Natural killer cell treated with Interleukin-12 subunit alpha and Interleukin-12 subunit beta and Interleukin-15 and Interleukin-18, amount 100 ng/mL, for 72 hours (primary cell): ENCODE measurements around the gene SLC15A5. TPM values are rescaled to one million over a fixed set of nuclear protein-coding genes. Genes with fewer than 3 reads are reported as not detected.

Experiments used
- ATAC-seq, 2 donors: fragments of 150-1000 bp; cut with Tn5 transposase in 1 of 2; sonication (Bioruptor Pico), chemical (Tn5 transposase) in 1 of 2; 2 replicates each; pipeline ENCODE4 v1.10.0; 2021
- DNase-seq: peaks from one replicate; pipeline ENCODE4 v3.0.0; 2022; ENCODE audit warnings: low spot score
- H3K27ac Mint-ChIP-seq, 2 donors: 1 replicate in 1 of 2; 2 replicates in 1 of 2; pipeline ENCODE4 v1.8.0; 2022; ENCODE audit warnings: mixed read lengths in 2 of 2, mild to moderate bottlenecking in 1 of 2, moderate library complexity in 1 of 2
- H3K27me3 Mint-ChIP-seq, 2 donors: 1 replicate in 1 of 2; 2 replicates in 1 of 2; pipeline ENCODE4 v1.8.0; 2022; ENCODE audit warnings: mixed read lengths in 2 of 2
- H3K36me3 Mint-ChIP-seq: one replicate; pipeline ENCODE4 v1.8.0; 2022; ENCODE audit warnings: mixed read lengths
- H3K4me1 Mint-ChIP-seq, 2 donors: 1 replicate in 1 of 2; 2 replicates in 1 of 2; pipeline ENCODE4 v1.8.0; 2022; ENCODE audit warnings: low read depth in 2 of 2, mixed read lengths in 2 of 2, mild to moderate bottlenecking in 1 of 2
- H3K4me3 Mint-ChIP-seq: one replicate; pipeline ENCODE4 v1.8.0; 2022; ENCODE audit warnings: mixed read lengths
- H3K9me3 Mint-ChIP-seq: 2 replicates; pipeline ENCODE4 v1.8.0; 2022; ENCODE audit warnings: mixed read lengths
- total RNA-seq, 2 donors: library from RNA; stranded (reverse); gene quantifications; one replicate each; pipeline ENCODE4 v1.2.3, GENCODE V29; 2022

SLC15A5 gene
- total RNA-seq, result not detected

DNA sequence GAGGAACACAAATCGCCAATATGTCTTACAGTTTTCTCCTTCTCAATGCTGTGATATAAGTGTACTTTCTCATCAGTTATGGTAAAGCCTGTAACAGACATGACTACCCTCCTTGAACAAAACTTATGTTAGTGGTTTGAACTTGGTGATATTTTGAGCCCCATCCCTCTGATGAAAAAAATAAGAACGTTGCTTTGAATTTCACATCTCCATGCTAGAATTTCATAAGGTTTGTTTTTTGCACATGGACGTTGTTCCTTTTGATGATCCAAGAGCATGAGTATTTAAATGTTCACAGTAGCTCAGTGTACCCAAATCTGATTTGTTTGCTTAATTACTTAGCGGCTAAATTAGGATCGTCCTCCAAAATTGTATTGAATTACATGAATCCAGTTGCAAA, at the start of gene SLC15A5:
SLC15A5 (minus strand) TSS at position 101 of the 400 bp plus-strand sequence; CDS start at position 101, 0 bp downstream.
- no peaks in the 10 kb centered on the region for H3K36me3 Mint-ChIP-seq
- ATAC-seq, result no peak
- no peaks in the 10 kb centered on the region for H3K4me1 Mint-ChIP-seq
- H3K9me3 Mint-ChIP-seq, result peaks cover 11% of the 10 kb centered on the region
- DNase-seq, result no peak
- H3K4me3 Mint-ChIP-seq, result no peak within 1 kb of the TSS
- no peak within 1 kb of the TSS for H3K27ac Mint-ChIP-seq
- H3K27me3 Mint-ChIP-seq, result no peaks in the 10 kb centered on the region

DNA sequence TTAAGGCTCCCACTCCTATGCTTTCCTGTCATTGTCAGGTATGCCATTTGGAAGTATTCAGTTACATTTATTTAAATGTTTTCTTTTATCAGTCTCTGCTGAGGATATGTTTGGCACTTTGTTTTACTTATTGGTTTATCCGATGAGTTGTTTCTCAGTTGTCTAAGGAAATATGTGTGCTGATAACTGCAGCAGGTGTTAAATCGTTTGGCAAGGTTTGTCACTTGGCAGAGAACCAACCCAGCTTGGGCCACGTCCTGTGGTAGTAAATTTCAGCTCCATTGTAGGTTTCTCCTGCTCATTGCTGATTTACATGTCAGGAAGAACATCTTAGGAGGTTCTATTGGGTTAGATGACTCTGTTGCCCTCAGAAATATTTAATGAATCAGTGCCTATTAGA, 47.9 kb upstream of the SLC15A5 start:
- no peak for ATAC-seq
- H3K9me3 Mint-ChIP-seq, result peaks cover 26% of the 10 kb centered on the region
- H3K36me3 Mint-ChIP-seq, result no peaks in the 10 kb centered on the region
- DNase-seq, result no peak
- no peak overlapping the region for H3K4me3 Mint-ChIP-seq
- no peak overlapping the region for H3K27ac Mint-ChIP-seq
- no peaks in the 10 kb centered on the region for H3K4me1 Mint-ChIP-seq
- H3K27me3 Mint-ChIP-seq, result no peaks in the 10 kb centered on the region

- DNase-seq, result no peak
- H3K27me3 Mint-ChIP-seq, result no peaks in the 10 kb centered on the region
Measured at GRCh38 chr12:16324772-16325171, 47.3 kb upstream of the SLC15A5 start.

DNA sequence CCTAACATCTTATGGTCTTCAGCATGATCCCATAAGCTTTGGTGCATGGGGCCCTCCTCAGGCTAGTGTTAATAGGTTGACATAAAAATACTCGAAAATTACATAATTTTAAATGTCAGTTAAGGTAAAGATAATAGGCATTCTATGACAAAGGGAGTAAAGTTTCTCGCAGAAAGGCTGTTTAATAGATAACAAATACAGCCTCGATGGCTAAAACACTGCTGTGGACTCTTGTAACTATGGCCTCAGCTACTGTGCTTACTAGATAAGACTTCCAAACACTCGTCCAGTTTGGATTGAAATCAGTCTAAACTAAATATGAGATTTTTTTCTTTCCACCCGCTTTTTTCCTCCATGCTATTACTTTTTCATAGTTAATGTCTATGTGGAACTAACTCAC, 46.8 kb upstream of the SLC15A5 start:
- no peak for DNase-seq
- H3K27me3 Mint-ChIP-seq, result no peaks in the 10 kb centered on the region
- no peaks in the 10 kb centered on the region for H3K36me3 Mint-ChIP-seq
- no peak overlapping the region for H3K4me3 Mint-ChIP-seq
- H3K4me1 Mint-ChIP-seq, result no peaks in the 10 kb centered on the region
- peaks cover 25% of the 10 kb centered on the region for H3K9me3 Mint-ChIP-seq
- ATAC-seq, result no peak
- no peak overlapping the region for H3K27ac Mint-ChIP-seq

More at GRCh38 chr12:16324772-16325171, 47.3 kb upstream of the SLC15A5 start:
- H3K4me3 Mint-ChIP-seq, result no peak overlapping the region
- H3K4me1 Mint-ChIP-seq, result no peaks in the 10 kb centered on the region
- no peaks in the 10 kb centered on the region for H3K36me3 Mint-ChIP-seq
- ATAC-seq, result no peak
- H3K9me3 Mint-ChIP-seq, result peaks cover 24% of the 10 kb centered on the region
- H3K27ac Mint-ChIP-seq, result no peak overlapping the region

DNA sequence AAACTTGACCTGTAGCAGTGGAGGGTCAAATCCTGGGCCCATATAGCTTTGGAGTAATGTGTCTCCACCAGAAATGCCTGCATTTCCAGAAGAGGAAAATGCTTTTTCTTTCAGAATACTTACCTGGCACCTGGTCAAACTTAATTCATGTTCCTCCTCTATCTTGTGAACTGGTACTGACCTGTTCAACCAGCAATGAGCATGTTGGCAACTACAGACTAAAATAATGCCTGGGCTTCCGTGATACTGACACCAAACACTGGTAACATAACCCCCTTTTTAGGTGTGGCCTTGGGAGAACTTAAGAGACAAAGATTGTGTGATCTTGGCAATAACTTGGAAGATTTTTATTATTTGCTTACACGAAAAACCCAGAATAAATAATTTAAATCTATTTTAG, 46.2 kb upstream of the SLC15A5 start:
- ATAC-seq, result no peak
- no peaks in the 10 kb centered on the region for H3K27me3 Mint-ChIP-seq
- DNase-seq, result no peak
- no peak overlapping the region for H3K27ac Mint-ChIP-seq
- peaks cover 28% of the 10 kb centered on the region for H3K9me3 Mint-ChIP-seq
- no peaks in the 10 kb centered on the region for H3K36me3 Mint-ChIP-seq
- H3K4me3 Mint-ChIP-seq, result no peak overlapping the region
- H3K4me1 Mint-ChIP-seq, result no peaks in the 10 kb centered on the region

DNA sequence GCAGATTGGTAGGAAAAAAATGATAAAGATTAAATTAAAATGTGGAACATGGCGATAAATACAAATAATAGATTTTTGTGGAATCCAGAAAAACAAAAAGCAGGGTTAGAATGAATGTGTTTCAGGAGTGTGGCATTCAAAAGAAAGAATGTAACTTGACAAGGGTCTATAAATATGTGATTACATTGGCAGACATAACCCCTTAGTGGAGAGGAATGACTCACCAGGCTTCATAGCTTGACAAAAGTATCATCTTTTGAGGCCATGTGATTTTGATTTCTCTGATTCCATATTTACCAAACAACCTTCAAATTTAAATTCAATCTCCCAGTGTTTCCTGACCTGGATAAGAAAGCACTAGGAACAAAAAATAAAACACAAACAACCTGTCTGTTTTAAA, 45.5 kb upstream of the SLC15A5 start:
- no peak overlapping the region for H3K4me3 Mint-ChIP-seq
- DNase-seq (no peak), ATAC-seq (no peak)
- H3K4me1 Mint-ChIP-seq, result no peaks in the 10 kb centered on the region
- H3K9me3 Mint-ChIP-seq, result peaks cover 26% of the 10 kb centered on the region
- H3K27me3 Mint-ChIP-seq, result no peaks in the 10 kb centered on the region
- no peak overlapping the region for H3K27ac Mint-ChIP-seq
- H3K36me3 Mint-ChIP-seq, result no peaks in the 10 kb centered on the region

- DNase-seq (no peak), ATAC-seq (no peak)
- Mint-ChIP-seq H3K9me3 (peaks cover 15% of the 10 kb centered on the region), H3K36me3 (no peaks in the 10 kb centered on the region), H3K4me1 (no peaks in the 10 kb centered on the region), H3K27ac (no peak overlapping the region), H3K4me3 (no peak overlapping the region), H3K27me3 (no peaks in the 10 kb centered on the region)
Measured at GRCh38 chr12:16310934-16311333, 33.4 kb upstream of the SLC15A5 start.

DNA sequence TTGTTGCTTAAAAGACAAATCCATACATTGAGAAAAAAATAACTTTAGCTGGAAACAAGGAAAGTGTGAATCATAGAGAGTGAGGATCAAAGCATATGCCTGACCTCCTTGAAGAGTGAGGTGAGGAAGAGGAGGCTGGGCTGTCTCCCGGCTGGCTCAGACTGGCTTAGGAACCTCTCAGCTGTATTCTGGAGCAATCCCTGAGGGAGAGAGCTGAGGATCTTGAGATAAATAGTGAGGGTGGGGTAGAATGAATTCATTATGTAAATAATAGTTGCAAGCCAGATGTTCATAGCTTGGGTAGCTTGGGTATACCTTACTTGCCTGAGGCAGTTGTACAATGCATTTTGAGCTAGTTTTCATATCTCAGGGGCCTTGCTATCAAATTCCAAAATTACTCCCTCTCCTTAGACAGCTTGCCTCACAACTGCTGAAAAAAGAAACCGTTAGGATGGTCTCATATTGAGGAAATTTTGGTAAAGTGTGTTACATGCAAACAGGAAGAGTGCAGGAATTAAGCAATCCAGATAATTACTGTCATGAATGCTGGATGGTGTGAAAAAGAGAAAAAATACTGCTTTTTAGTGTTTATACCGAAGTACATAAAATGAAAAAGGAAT, 30.5 kb upstream of the SLC15A5 start:
- ATAC-seq, result no peak
- H3K27me3 Mint-ChIP-seq, result no peaks in the 10 kb centered on the region
- no peaks in the 10 kb centered on the region for H3K36me3 Mint-ChIP-seq
- no peak overlapping the region for H3K27ac Mint-ChIP-seq
- DNase-seq, result no peak
- no peak overlapping the region for H3K4me3 Mint-ChIP-seq
- H3K4me1 Mint-ChIP-seq, result no peaks in the 10 kb centered on the region
- peaks cover 13% of the 10 kb centered on the region for H3K9me3 Mint-ChIP-seq

GRCh38 chr12:16303939-16304338, 26.5 kb upstream of the SLC15A5 start:
- no peak overlapping the region for H3K4me3 Mint-ChIP-seq
- H3K36me3 Mint-ChIP-seq, result no peaks in the 10 kb centered on the region
- no peak for DNase-seq
- peaks cover 3% of the 10 kb centered on the region for H3K9me3 Mint-ChIP-seq
- no peaks in the 10 kb centered on the region for H3K4me1 Mint-ChIP-seq
- no peak overlapping the region for H3K27ac Mint-ChIP-seq
- no peaks in the 10 kb centered on the region for H3K27me3 Mint-ChIP-seq
- ATAC-seq, result no peak

GRCh38 chr12:16300736-16301135, 23.3 kb upstream of the SLC15A5 start:
- Mint-ChIP-seq H3K27ac (no peak overlapping the region), H3K27me3 (no peaks in the 10 kb centered on the region), H3K36me3 (no peaks in the 10 kb centered on the region), H3K9me3 (peaks cover 13% of the 10 kb centered on the region), H3K4me1 (no peaks in the 10 kb centered on the region), H3K4me3 (no peak overlapping the region)
- DNase-seq, result no peak
- ATAC-seq, result no peak

DNA sequence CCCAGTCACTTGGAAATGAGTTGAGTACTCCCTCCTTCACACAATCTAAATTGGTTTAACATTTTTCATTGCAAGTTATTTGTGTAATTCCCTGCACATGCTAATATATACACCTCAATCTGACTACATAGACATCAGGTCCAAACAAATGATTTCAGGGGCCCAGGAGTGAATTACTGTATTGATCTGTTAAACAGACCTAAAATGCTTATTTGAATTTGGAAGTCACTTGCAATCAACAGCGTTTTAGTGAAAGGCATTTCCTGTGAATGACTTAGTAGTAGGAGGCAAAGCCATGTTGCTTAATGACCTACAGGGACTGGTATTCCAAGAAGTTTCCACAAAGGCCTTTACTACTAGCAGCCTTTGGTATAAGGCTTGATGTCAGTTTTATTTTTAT, 22.6 kb upstream of the SLC15A5 start:
- Mint-ChIP-seq H3K27ac (no peak overlapping the region), H3K27me3 (no peaks in the 10 kb centered on the region), H3K9me3 (peaks cover 15% of the 10 kb centered on the region), H3K4me1 (no peaks in the 10 kb centered on the region), H3K36me3 (no peaks in the 10 kb centered on the region), H3K4me3 (no peak overlapping the region)
- DNase-seq (no peak), ATAC-seq (no peak)

GRCh38 chr12:16299403-16299802, 21.9 kb upstream of the SLC15A5 start:
- Mint-ChIP-seq H3K9me3 (peaks cover 15% of the 10 kb centered on the region), H3K4me3 (no peak overlapping the region), H3K4me1 (no peaks in the 10 kb centered on the region), H3K27me3 (no peaks in the 10 kb centered on the region), H3K27ac (no peak overlapping the region), H3K36me3 (no peaks in the 10 kb centered on the region)
- ATAC-seq (no peak), DNase-seq (no peak)

GRCh38 chr12:16297521-16297920, 20.0 kb upstream of the SLC15A5 start:
- Mint-ChIP-seq H3K36me3 (no peaks in the 10 kb centered on the region), H3K9me3 (peaks cover 24% of the 10 kb centered on the region), H3K4me1 (no peaks in the 10 kb centered on the region), H3K4me3 (no peak overlapping the region), H3K27ac (no peak overlapping the region), H3K27me3 (no peaks in the 10 kb centered on the region)
- no peak for DNase-seq
- ATAC-seq, result no peak

GRCh38 chr12:16294376-16294956, 17.0 kb upstream of the SLC15A5 start:
- Mint-ChIP-seq H3K9me3 (peaks cover 30% of the 10 kb centered on the region), H3K27me3 (no peaks in the 10 kb centered on the region), H3K27ac (no peak overlapping the region), H3K36me3 (no peaks in the 10 kb centered on the region), H3K4me3 (no peak overlapping the region), H3K4me1 (no peaks in the 10 kb centered on the region)
- ATAC-seq (no peak), DNase-seq (no peak)

- ATAC-seq, result no peak
- H3K9me3 Mint-ChIP-seq, result peaks cover 27% of the 10 kb centered on the region
- H3K36me3 Mint-ChIP-seq, result no peaks in the 10 kb centered on the region
- no peak overlapping the region for H3K4me3 Mint-ChIP-seq
- no peaks in the 10 kb centered on the region for H3K4me1 Mint-ChIP-seq
- H3K27me3 Mint-ChIP-seq, result no peaks in the 10 kb centered on the region
- DNase-seq, result no peak
- H3K27ac Mint-ChIP-seq, result no peak overlapping the region
Measured at GRCh38 chr12:16291032-16291431, 13.5 kb upstream of the SLC15A5 start.
